Uterus (tissue), 4 donors: ENCODE results near the gene MUC21. TPM values are rescaled to one million over a fixed set of nuclear protein-coding genes. Genes with fewer than 3 reads are reported as not detected.
"Not testable (repeated sequence)": the region's sequence is repeated elsewhere in the genome, so short reads cannot be mapped to it uniquely, and the experiment has no call there.

Source experiments
- DNase-seq, 2 donors: peaks; one replicate each; pipeline ENCODE4 v3.0.0-alpha.2; 2019 to 2020
- H3K27ac ChIP-seq, 2 donors: fragments of 200-600 bp; sonication (generic); 1 replicate in 1 of 2; 2 replicates in 1 of 2; pipeline ENCODE4 v1.5.1; 2016 to 2018
- H3K27me3 ChIP-seq, 2 donors: fragments of 200-600 bp; sonication (generic); one replicate each; pipeline ENCODE4 v1.5.1; 2018 to 2019; ENCODE audit warnings: control low read depth in 1 of 2
- H3K36me3 ChIP-seq, 2 donors: fragments of 200-600 bp; sonication (generic); one replicate each; pipeline ENCODE4 v1.5.1; 2019; ENCODE audit warnings: control low read depth in 1 of 2
- H3K4me1 ChIP-seq, 2 donors: fragments of 200-600 bp; sonication (generic); one replicate each; pipeline ENCODE4 v1.5.1; 2018 to 2019; ENCODE audit warnings: control low read depth in 1 of 2
- H3K4me3 ChIP-seq, 2 donors: fragments of 200-600 bp; sonication (generic); 1 replicate in 1 of 2; 2 replicates in 1 of 2; pipeline ENCODE4 v1.5.1; 2018 to 2019; ENCODE audit warnings: mild to moderate bottlenecking in 1 of 2
- H3K9me3 ChIP-seq, 2 donors: fragments of 200-600 bp; sonication (generic); one replicate each; pipeline ENCODE4 v1.5.1; 2019; ENCODE audit warnings: control low read depth in 1 of 2
- POLR2A ChIP-seq, 2 donors: fragments of 450-650 bp; IDR thresholded peaks; one replicate each; pipeline ENCODE4 v1.6.1; 2016; ENCODE audit warnings: antibody characterized with exemption in 2 of 2, mild to moderate bottlenecking in 1 of 2, moderate library complexity in 1 of 2
- intact Hi-C: fragments of 100-400 bp; cut with DNase I; formaldehyde crosslinking; loops from one replicate; pipeline ENCODE4 v1.15.1; 2023; ENCODE audit warnings: low total_unique reads
- total RNA-seq, 4 donors: library from RNA; depleted of rRNA in 3 of 4; stranded (reverse); fragments of >200 nt in 3 of 4; gene quantifications; one replicate each; pipeline versions ENCODE4 v1.1.0 to v1.2.4, GENCODE V29; 2014 to 2023
- TF ChIP-seq, protein P1 (sequence below), 4 experiments: fragments of 200-600 bp in 2 of 4; fragments of 450-650 bp in 2 of 4; sonication (generic) in 2 of 4; IDR thresholded peaks; one replicate each; pipeline ENCODE4 v1.5.1; 2016 to 2019; ENCODE audit warnings: antibody characterized with exemption in 4 of 4, mild to moderate bottlenecking in 2 of 4, moderate library complexity in 1 of 4
- donor health status: DM: yes; HTN: yes; CAD: no.

The MUC21 gene
- total RNA-seq, 4 donors from 2014 or later, result 0.28 to 0.59 TPM; not detected in 2

DNA sequence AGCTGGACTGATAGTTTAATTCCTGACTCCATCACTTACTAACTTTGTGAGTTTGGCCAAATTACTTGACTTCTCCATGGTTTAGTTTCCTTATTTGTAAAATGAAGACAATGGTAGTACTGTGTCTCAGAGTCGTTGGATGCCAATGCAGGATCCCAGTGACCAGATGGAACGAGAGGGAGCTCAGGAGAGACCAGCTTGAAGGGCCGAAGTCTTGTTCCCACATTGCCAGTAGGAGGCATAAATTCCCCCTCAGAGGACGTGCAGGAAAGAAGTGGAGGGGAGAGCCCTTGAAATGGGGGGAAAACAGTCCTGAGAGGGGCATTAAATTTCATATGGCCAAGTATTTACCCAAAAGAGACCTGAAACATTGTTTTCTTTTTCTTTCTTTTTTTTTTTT lies 24.6 kb downstream of the MUC21 start:
- H3K27ac ChIP-seq, result no peak overlapping the region
- H3K36me3 ChIP-seq, result no peaks in the 10 kb centered on the region
- H3K4me1 ChIP-seq, result no peaks in the 10 kb centered on the region
- intact Hi-C loops, result no loop called here
- no peak overlapping the region for H3K4me3 ChIP-seq
- H3K27me3 ChIP-seq, result no peaks in the 10 kb centered on the region
- TF ChIP-seq, protein P1, sequence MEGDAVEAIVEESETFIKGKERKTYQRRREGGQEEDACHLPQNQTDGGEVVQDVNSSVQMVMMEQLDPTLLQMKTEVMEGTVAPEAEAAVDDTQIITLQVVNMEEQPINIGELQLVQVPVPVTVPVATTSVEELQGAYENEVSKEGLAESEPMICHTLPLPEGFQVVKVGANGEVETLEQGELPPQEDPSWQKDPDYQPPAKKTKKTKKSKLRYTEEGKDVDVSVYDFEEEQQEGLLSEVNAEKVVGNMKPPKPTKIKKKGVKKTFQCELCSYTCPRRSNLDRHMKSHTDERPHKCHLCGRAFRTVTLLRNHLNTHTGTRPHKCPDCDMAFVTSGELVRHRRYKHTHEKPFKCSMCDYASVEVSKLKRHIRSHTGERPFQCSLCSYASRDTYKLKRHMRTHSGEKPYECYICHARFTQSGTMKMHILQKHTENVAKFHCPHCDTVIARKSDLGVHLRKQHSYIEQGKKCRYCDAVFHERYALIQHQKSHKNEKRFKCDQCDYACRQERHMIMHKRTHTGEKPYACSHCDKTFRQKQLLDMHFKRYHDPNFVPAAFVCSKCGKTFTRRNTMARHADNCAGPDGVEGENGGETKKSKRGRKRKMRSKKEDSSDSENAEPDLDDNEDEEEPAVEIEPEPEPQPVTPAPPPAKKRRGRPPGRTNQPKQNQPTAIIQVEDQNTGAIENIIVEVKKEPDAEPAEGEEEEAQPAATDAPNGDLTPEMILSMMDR (IDR thresholded peaks at IDR 0.05), result no peak
- no peak for TF ChIP-seq POLR2A (IDR thresholded peaks at IDR 0.05)
- DNase-seq, result no peak
- no peaks in the 10 kb centered on the region for H3K9me3 ChIP-seq

DNA sequence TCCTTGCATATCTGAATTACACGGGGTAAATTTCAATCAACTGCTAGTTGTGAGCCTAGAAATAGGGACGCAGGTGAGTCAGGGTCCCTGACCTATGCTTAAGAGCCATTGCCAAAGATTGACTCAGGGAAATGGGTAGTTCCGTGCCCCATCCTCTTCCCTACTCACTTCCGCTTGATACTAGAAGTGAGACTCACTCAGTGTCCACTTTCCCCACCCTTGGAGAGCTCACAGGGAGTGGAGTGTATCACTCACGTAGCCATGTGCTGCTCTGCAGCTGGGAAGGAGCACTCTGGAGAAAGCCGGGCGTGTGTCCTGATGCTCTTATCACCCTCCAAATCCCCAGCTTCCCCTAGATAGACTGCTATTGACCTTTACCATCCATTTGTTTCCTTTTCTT lies 26.2 kb downstream of the MUC21 start:
- no peak overlapping the region for H3K27ac ChIP-seq
- no peak for TF ChIP-seq POLR2A (IDR thresholded peaks at IDR 0.05)
- TF ChIP-seq, protein P1 (IDR thresholded peaks at IDR 0.05), result no peak

DNA sequence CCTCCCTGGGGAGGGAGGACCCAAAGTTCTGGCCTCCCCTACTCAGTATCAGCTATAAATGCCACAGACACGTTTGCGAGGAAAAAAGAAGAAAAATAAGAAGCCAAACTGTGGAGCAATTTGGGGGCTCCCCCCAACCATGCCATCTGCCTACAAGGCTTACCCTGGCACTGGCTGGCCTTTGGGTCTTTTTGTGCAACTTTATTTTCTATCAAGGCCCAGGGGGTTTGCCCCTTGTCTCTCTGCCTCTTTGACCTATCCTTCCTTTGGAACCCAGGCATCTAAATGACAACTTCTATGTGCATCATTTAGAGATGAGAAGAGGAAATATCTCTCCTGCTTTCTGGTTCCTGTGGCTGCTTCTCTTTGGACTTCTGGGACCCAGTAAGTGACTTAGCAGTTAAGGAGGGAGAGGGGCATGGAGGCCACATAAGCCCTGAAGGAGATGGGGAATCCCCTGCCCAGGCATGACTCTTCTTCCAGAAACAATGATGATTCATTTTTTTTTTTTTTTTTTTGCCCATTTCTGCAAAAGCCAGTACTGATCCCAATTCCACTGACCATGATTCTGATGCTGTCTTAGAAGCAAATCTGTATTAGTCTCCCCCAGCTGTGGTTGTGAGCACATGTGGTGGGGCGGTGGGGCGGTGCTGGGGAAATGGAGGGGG lies 27.0 kb downstream of the MUC21 start, which contains the start of gene MUC22:
TSS of gene MUC22 (plus strand) at position 82 of the 668 bp plus-strand sequence. CDS start at position 315, 233 bp downstream.
- Histone ChIP-seq H3K9me3 (peaks cover 0 to 2% of the 10 kb centered on the region in 2 donors), H3K36me3 (no peaks in the 10 kb centered on the region), H3K27me3 (no peaks in the 10 kb centered on the region), H3K4me1 (no peaks in the 10 kb centered on the region), H3K27ac (no peak within 1 kb of the TSS), H3K4me3 (no peak within 1 kb of the TSS)
- intact Hi-C loops, result no loop called here
- DNase-seq, result no peak
- no peak for TF ChIP-seq POLR2A (IDR thresholded peaks at IDR 0.05)

More for the DNA sequence above, 26.2 kb downstream of the MUC21 start:
- intact Hi-C loops, result no loop called here
- H3K9me3 ChIP-seq, result no peaks in the 10 kb centered on the region
- H3K4me3 ChIP-seq, result no peak overlapping the region
- no peak for DNase-seq
- no peaks in the 10 kb centered on the region for H3K36me3 ChIP-seq
- no peaks in the 10 kb centered on the region for H3K27me3 ChIP-seq
- no peaks in the 10 kb centered on the region for H3K4me1 ChIP-seq

DNA sequence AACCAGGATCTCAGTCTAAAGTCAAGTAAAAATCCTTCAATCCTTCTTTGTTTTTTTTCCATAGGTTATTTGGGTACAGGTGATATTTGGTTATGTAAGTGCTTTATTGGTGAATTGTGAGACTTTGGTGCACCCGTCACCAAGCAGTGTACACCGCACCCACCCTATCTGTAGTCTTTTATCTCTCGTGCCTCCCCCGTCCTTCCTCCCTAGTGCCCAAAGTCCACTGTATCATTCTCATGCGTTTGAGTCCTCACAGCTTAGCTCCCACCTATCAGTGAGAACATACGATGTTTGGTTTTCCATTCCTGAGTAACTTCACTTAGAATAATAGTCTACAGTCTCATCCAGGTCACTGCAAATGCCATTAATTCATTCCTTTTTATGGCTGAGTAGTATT lies 27.6 kb downstream of the MUC21 start:
- no peak overlapping the region for H3K27ac ChIP-seq
- TF ChIP-seq, protein P1 (IDR thresholded peaks at IDR 0.05), result no peak
- TF ChIP-seq POLR2A (IDR thresholded peaks at IDR 0.05), result no peak
- intact Hi-C loops, result no loop called here
- H3K4me1 ChIP-seq, result no peaks in the 10 kb centered on the region
- no peak overlapping the region for H3K4me3 ChIP-seq
- H3K27me3 ChIP-seq, result no peaks in the 10 kb centered on the region
- no peaks in the 10 kb centered on the region for H3K36me3 ChIP-seq
- no peak for DNase-seq
- peaks cover 0 to 3% of the 10 kb centered on the region in 2 donors for H3K9me3 ChIP-seq

DNA sequence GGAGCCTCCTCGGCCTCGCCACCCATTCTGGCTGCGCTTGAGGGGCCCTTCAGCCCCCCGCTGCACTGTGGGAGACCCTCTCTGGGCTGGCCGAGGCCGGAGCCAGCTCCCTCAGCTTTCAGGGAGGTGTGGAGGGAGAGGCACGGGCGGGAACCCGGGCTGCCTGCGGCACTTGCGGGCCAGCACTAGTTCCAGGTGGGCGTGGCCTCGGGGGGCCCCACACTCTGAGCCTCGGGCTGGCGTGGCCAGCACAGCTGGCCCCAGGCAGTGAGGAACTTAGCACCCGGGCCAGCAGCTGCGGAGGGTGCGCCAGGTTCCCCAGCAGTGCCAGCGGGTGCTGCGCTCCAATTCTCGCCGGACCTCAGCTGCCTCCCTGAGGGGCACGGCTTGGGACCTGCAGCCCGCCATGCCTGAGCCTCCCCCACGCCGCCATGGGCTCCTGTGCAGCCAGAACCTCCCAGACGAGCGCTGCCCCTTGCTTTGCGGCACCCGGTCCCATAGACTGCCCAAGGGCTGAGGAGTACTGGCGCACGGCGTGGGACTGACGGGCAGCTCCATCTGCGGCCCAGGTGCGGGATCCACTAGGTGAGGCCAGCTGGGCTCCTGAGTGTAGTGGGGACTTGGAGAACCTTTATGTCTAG lies 33.3 kb downstream of the MUC21 start:
- DNase-seq, result no peak

DNA sequence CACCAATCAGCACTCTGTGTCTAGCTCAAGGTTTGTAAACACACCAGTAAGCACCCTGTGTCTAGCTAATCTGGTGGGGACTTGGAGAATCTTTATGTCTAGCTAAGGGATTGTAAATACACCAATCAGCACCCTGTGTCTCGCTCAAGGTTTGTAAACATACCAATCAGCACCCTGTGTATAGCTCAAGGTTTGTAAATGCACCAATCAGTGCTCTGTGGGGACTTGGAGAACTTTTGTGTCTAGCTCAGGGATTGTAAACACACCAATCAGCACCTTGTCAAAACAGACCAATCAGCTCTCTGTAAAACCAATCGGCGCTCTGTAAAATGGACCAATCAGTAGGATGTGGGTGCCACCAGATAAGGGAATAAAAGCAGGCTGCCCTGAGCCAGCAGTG lies 33.9 kb downstream of the MUC21 start:
- H3K27me3 ChIP-seq, DNase-seq, H3K4me1 ChIP-seq, intact Hi-C loops, H3K27ac ChIP-seq, H3K9me3 ChIP-seq, H3K36me3 ChIP-seq, H3K4me3 ChIP-seq: not testable (repeated sequence)

More for the DNA sequence above, 33.3 kb downstream of the MUC21 start:
- intact Hi-C loops, result no loop called here
- Histone ChIP-seq H3K4me3 (no peak overlapping the region), H3K4me1 (no peaks in the 10 kb centered on the region), H3K27me3 (no peaks in the 10 kb centered on the region), H3K36me3 (no peaks in the 10 kb centered on the region), H3K27ac (no peak overlapping the region), H3K9me3 (peaks cover 0 to 3% of the 10 kb centered on the region in 2 donors)
- no peak for TF ChIP-seq POLR2A (IDR thresholded peaks at IDR 0.05)
- TF ChIP-seq, protein P1 (IDR thresholded peaks at IDR 0.05), result no peak
